Body of pancreas (tissue), 4 donors: ENCODE data around the gene RBCK1.

Experiments used
- CTCF ChIP-seq, 7 experiments: fragments of 450-650 bp in 4 of 7; fragments of 200-600 bp in 3 of 7; sonication (generic) in 3 of 7; IDR thresholded peaks; one replicate each; pipeline ENCODE4 v1.5.1; 2016 to 2019; ENCODE audit warnings: antibody characterized with exemption in 7 of 7
- POLR2A ChIP-seq, 3 donors: fragments of 450-650 bp; IDR thresholded peaks; one replicate each; pipeline ENCODE4 v1.6.1; 2016; ENCODE audit warnings: antibody characterized with exemption in 3 of 3, mild to moderate bottlenecking in 2 of 3

- TF ChIP-seq POLR2A (IDR thresholded peaks at IDR 0.05): no peak
- TF ChIP-seq CTCF (IDR thresholded peaks at IDR 0.05): no peak
Observed at GRCh38 chr20:378961-379336, 29.1 kb upstream of the RBCK1 start.
